ENCODE data around the gene DGKH. TPM values are rescaled to one million over a fixed set of nuclear protein-coding genes. Genes with fewer than 3 reads are reported as not detected.
A peak's percentile ranks its signal among the peaks of the same experiment; 100 is the strongest.

The DGKH gene
- total and polyA plus RNA-seq, 2 of the 13 experiments (the other 11 are each of a cell fraction or from before 2014, with no cell fraction given): 0.01 to 0.13 TPM

DNA sequence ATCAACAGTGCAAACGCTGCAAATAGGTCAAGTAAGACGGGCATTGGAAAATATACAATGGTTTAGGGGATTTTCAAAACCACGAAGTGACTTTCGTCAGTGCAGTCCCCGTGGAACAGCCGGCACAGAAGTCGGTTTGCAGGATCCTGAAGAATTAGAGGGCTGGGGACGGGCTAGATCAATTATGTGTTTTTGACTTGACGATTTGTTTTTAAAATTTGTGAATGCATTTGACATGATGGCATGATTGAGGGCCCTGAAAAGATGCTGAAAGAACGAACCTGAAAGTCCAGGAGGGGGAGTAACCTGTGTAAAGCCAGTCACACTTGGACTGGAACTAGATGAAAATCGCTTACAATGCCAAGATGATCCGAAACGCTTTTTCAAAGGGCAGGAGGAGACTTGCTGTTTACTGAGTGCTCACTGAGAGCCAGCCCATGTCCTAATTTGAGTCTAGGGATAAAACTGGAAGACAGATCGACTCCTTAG lies 8.9 kb upstream of the DGKH start:
- BruUV-seq (replicated peaks): no TSS peak
- in situ Hi-C loops (cut with HindIII; ENCODE audit: extremely low pct_ligation_motif_present, low pct_unique_long_range_greater_than_20kb) (no loop called here), intact Hi-C loops (cut with micrococcal nuclease; ENCODE audit: unreplicated experiment) (no loop called here)
- H3K9me3 ChIP-seq (ENCODE audit: low read length): no peaks in the 10 kb centered on the region
- peak overlapping the region; percentile 42 to 71 (median 61) for H3K4me3 ChIP-seq (replicated peaks in 1 of 3; ENCODE audit: insufficient read depth in 1 of 3, low read depth in 2 of 3, low read length in 3 of 3)
- H3K79me2 ChIP-seq (ENCODE audit: insufficient read depth, low read length): no peaks in the 10 kb centered on the region
- H2AFZ ChIP-seq (ENCODE audit: low read length): no peak overlapping the region
- no peak for FAIRE-seq
- 19% methylated on average over 14 of the region's 14 CpGs for WGBS (ENCODE audit: low lambda C conversion rate)
- no peak overlapping the region for H3K27ac ChIP-seq (ENCODE audit: extremely low read length, insufficient read depth, low read length)
- ChIA-PET POLR2A (no interaction called here), CTCF (ENCODE audit: low intra/inter-chr PET ratio, low total read pairs) (no interaction called here)
- H3K9ac ChIP-seq (ENCODE audit: insufficient read depth, low read depth, low read length): no peak overlapping the region
- no peaks in the 10 kb centered on the region for H4K20me1 ChIP-seq (ENCODE audit: insufficient read depth, low read length)
- no peak for DNase-seq (ENCODE audit: low spot score)
- peak overlapping the region; percentile 86 for H3K4me2 ChIP-seq (ENCODE audit: low read depth, low read length)
- no peak for TF ChIP-seq NR3C1 (CRISPR knock-in tag; IDR thresholded peaks at IDR 0.05)
- no peak for TF ChIP-seq ZNF777 (CRISPR knock-in tag; IDR thresholded peaks at IDR 0.05)
- no peak for TF ChIP-seq XRCC5 (optimal IDR thresholded peaks at IDR 0.05; ENCODE audit: low read length)
- peak; percentile 50 for TF ChIP-seq CBX2 (IDR thresholded peaks at IDR 0.05; ENCODE audit: low read depth, low read length)
- TF ChIP-seq CBX2 (CRISPR knock-in tag; IDR thresholded peaks at IDR 0.05; ENCODE audit: low read depth): no peak
- no peak for TF ChIP-seq ADNP (CRISPR knock-in tag; IDR thresholded peaks at IDR 0.05)
- TF ChIP-seq SRSF4 (IDR thresholded peaks at IDR 0.05; ENCODE audit: low read depth, low read length, poor library complexity, severe bottlenecking): no peak
- no peak for TF ChIP-seq SETDB1 (CRISPR knock-in tag; IDR thresholded peaks at IDR 0.05; ENCODE audit: borderline replicate concordance)
- H3K36me3 ChIP-seq (replicated peaks in 1 of 2; ENCODE audit: control insufficient read depth in 1 of 2, insufficient read depth in 2 of 2, low read length in 2 of 2): no peaks in the 10 kb centered on the region
- peaks cover 19% of the 10 kb centered on the region for H3K4me1 ChIP-seq (ENCODE audit: insufficient read depth, low read length)
- peaks cover 8 to 44% of the 10 kb centered on the region in 2 experiments; a peak in 4 of 5 replicates for H3K27me3 ChIP-seq (ENCODE audit: control insufficient read depth in 1 of 2, insufficient read depth in 2 of 2, low read length in 2 of 2)
- peak; percentile 18; the same call in 2 of the 3 replicates for ATAC-seq

GRCh38 chr13:42039946-42040729 lies 8.3 kb upstream of the DGKH start:
- ChIA-PET CTCF (ENCODE audit: low intra/inter-chr PET ratio, low total read pairs) (no interaction called here), POLR2A (no interaction called here)
- in situ Hi-C loops (cut with HindIII; ENCODE audit: extremely low pct_ligation_motif_present, low pct_unique_long_range_greater_than_20kb): no loop called here
- no peak overlapping the region for H3K9ac ChIP-seq (ENCODE audit: insufficient read depth, low read depth, low read length)
- H3K4me2 ChIP-seq (ENCODE audit: low read depth, low read length): peak overlapping the region; percentile 86
- no peaks in the 10 kb centered on the region for H4K20me1 ChIP-seq (ENCODE audit: insufficient read depth, low read length)
- 1% methylated on average over 24 of the region's 91 CpGs for WGBS (ENCODE audit: low lambda C conversion rate)
- H3K4me1 ChIP-seq (ENCODE audit: insufficient read depth, low read length): peaks cover 19% of the 10 kb centered on the region
- no peak for FAIRE-seq
- no peaks in the 10 kb centered on the region for H3K36me3 ChIP-seq (replicated peaks in 1 of 2; ENCODE audit: control insufficient read depth in 1 of 2, insufficient read depth in 2 of 2, low read length in 2 of 2)
- no peaks in the 10 kb centered on the region for H3K79me2 ChIP-seq (ENCODE audit: insufficient read depth, low read length)
- ATAC-seq: peak; percentile 82
- no peaks in the 10 kb centered on the region for H3K9me3 ChIP-seq (ENCODE audit: low read length)
- H2AFZ ChIP-seq (ENCODE audit: low read length): no peak overlapping the region
- DNase-seq (ENCODE audit: low spot score): no peak
- intact Hi-C loops (cut with micrococcal nuclease; ENCODE audit: unreplicated experiment): loop anchor here (2.0 to 5.0 kb wide), 3 partner anchors 79 to 373 kb away; partner anchors contain the start of gene VWA8
- H3K4me3 ChIP-seq (replicated peaks in 1 of 3; ENCODE audit: insufficient read depth in 1 of 3, low read depth in 2 of 3, low read length in 3 of 3): peak overlapping the region; percentile 42 to 71 (median 61)
- peaks cover 8 to 44% of the 10 kb centered on the region in 2 experiments; a peak in 4 of 5 replicates for H3K27me3 ChIP-seq (ENCODE audit: control insufficient read depth in 1 of 2, insufficient read depth in 2 of 2, low read length in 2 of 2)
- BruUV-seq (replicated peaks): no TSS peak
- H3K27ac ChIP-seq (ENCODE audit: extremely low read length, insufficient read depth, low read length): no peak overlapping the region
- TF ChIP-seq HNRNPK (IDR thresholded peaks at IDR 0.05; ENCODE audit: low read depth, low read length, poor library complexity, severe bottlenecking) (peak; percentile 53), FIP1L1 (IDR thresholded peaks at IDR 0.05; ENCODE audit: borderline replicate concordance, insufficient read depth, low read depth, low read length) (0 out of 2 replicates have a peak, but pooled peaks have one; percentile 45), ZNF777 (CRISPR knock-in tag; IDR thresholded peaks at IDR 0.05) (peak; percentile 73; the same call in 1 of the 2 replicates), GABPA (IDR thresholded peaks at IDR 0.05; ENCODE audit: low read depth, low read length) (peak; percentile 14; the same call in 1 of the 2 replicates), GABPA (CRISPR knock-in tag; IDR thresholded peaks at IDR 0.05; ENCODE audit: low read depth) (no peak), ZNF740 (CRISPR knock-in tag; IDR thresholded peaks at IDR 0.05) (no peak), ZNF333 (CRISPR knock-in tag; IDR thresholded peaks at IDR 0.05; ENCODE audit: borderline replicate concordance) (no peak), SRF (IDR thresholded peaks at IDR 0.05; ENCODE audit: low read depth, low read length) (peak; percentile 90), PHF5A (CRISPR knock-in tag; IDR thresholded peaks at IDR 0.05; ENCODE audit: low read depth, unreplicated experiment) (no peak)
